GM18508 (cell line): ENCODE data around the gene MOB2.
"Not testable (repeated sequence)": the region's sequence is repeated elsewhere in the genome, so short reads cannot be mapped to it uniquely, and the experiment has no call there.

ENCODE experiments used
- ATAC-seq: cut with Tn5 transposase; IDR thresholded peaks from one replicate; pipeline ENCODE4 v1.9.1; 2021; ENCODE audit warnings: moderate number of reproducible peaks; ENCODE audit not compliant: insufficient read depth, unreplicated experiment

Gene MOB2

GRCh38 chr11:1519028-1520010, 32.7 kb upstream of the MOB2 start:
- ATAC-seq, result no peak

GRCh38 chr11:1518301-1518700, 31.7 kb upstream of the MOB2 start:
- no peak for ATAC-seq

- no peak for ATAC-seq
These were observed 30.8 kb upstream of the MOB2 start for GRCh38 chr11:1517117-1518005.

DNA sequence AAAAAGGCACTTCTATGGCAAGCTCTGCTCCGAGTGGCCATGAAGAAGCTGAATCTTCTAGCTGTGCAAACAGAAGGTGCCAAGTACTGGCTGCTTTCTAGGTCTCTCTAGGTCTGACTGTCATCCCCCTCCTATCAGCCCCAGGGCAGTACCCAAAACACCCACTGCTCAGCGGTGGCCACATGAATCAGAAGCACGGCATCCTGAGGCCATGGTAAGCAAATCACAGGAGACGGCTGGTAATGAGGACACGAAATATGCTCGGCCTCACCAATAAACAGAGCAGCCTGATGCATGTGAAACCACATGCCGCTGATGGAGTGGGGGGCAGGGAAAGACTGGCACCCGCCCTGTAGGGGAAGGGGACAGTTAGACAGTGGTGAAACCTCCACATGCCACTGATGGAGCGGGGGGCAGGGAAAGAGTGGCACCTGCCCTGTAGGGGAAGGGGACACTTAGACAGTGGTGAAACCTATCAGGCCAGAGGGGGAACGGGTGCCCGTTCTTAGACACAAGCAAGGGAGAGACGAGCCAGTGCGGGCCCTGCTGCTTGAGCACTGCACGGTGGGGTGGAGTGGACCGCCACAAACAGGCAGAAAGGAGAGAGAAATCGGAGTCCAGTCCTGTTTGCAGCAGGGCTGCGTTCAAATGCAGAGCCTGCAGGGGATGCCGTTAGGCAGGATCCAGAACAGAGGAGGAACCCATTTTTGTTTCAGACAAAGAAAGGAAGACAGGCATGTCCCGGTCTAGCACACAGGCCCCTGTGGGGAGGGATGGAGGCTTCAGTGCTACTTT, 29.9 kb upstream of the MOB2 start:
- no peak for ATAC-seq

DNA sequence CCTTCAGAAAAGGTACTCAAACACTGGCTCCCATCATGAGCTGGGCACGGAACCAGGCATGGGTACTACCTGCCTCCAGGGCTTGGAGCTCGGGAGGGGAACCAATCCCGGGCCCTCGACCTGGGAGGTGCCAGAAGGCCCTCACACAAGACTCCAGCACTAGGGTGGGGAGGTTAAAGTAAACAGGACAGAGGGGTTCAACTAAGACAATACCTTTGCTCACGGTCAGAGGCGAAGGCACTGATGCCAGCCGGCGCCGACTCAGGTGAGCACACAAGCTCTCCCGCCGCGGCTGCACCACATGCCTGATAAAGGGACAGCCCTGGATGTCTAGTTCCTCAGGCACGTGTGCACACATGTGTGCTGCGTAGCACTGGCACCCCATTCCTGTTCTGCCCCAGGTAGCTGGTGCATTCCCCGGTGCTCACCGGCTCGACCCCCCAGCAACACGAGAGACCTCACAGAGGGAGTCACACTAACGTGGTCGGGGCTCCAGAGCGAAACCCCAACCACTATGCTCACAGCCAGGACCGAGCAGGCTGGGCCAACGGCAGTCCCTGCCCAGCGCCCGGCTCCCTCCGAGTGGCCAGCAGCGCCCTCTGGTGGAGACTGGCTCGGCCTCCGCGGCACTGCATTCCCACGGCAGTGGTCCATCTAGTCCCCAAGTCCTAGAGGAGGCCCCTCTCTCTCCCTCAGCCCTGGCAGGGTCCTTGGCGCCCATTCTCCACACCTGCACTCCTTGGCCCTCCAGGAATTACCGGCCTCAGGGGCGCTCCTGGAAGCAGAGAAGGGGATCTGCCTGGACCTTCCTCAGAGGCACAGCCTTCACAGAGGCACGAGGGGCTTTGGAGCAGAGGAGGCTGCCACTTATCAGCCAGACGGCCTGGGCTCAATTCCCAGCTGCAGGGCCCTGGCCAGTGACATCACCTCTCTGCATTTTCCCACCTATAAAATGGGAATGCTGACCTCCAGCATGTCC, 28.8 kb upstream of the MOB2 start:
- ATAC-seq, result no peak

- ATAC-seq, result no peak
These were observed 27.9 kb upstream of the MOB2 start for GRCh38 chr11:1514336-1515061.

DNA sequence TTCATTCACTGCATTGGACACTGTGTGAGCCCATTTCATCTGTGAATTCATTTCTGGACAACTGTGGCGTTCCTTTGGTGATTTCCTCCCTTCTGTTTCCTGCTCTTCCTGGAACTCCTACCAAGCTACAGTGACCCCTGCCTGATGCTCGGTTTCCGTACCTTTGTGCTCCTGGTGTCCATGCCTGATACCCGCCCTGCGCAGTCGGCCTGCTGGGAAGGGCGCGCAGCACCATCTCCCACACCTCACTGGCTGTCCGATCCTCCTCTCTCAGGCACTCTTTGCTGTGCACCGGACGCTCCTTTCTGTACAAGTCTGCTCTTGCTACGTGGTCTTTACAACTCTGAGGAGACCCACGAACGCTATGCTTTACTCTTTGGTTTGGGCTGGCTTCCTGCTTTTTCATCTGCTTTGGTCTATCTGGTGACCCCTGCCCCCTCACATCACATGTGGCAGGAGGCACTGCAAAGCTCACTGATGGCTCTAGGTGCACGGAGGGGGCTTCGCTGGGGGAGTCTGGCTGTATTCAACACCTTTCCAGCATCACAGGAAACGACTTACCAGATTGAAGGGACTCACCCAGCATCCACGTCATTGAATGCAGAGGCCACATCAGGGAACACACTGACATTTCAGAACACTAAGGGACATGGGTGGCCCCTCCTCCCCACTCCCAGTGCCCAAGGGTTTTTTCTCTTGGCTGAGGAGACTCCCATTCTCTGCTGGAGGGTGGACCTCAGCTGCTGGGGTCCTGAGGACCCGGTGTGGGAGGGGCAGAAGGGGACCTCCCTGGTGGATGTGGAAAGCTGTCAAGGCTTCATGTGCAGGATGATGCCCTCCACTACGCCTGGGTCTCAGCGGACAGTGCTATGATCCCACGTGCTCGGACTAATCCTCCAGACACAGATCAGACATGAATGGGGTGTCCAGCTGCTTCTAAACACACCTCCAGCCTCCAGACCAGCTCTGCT, 27.0 kb upstream of the MOB2 start:
- ATAC-seq, result no peak

DNA sequence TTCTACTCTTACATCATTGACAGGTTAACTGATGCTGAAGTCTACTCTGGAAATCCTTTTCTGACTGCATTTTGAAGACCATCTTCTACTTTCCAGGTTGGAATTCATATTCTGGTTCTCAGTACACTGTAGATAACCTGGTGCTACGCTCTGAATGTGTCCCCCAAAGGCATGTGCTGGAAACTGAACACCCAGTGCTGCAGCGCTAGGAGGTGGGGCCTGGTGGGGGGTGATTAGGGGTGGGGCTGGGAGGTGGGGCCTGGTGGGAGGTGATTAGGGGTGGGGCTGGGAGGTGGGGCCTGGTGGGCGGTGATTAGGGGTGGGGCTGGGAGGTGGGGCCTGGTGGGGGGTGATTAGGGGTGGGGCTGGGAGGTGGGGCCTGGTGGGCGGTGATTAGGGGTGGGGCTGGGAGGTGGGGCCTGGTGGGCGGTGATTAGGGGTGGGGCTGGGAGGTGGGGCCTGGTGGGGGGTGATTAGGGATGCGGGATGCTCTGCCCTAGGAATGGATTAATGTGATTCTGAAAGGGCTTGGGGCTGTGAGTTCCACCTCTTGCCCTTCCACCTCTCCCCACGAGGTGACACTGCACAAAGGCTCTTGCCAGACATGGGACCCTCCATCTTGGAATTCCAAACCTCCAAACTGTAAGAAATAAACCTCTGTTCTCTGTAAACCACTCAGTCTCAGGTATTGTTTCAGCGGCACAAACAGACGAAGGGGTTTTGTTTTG, 26.1 kb upstream of the MOB2 start:
- ATAC-seq, result not testable (repeated sequence)

- no peak for ATAC-seq
These were observed 25.4 kb upstream of the MOB2 start for GRCh38 chr11:1511937-1512496.

DNA sequence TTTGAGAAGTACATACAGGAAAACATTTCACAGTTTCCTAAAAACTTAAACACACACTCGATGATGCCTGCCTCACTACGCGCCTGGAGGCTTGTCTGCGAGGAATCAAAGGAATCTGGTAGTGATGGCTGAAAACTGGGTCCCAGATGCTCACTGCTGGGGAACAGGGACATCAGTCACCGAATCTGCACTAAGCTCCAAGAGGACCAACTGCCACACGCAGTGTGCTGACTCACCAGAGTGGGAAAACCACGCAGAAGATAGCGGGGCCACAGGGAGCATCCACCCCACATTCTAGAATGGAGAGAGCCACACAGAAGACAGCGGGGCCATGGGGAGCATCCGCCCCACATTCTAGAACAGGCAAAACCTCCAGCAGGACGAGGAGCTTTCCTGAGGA, 24.3 kb upstream of the MOB2 start:
- no peak for ATAC-seq

- not testable (repeated sequence) for ATAC-seq
These were observed 23.8 kb upstream of the MOB2 start for GRCh38 chr11:1510351-1510750.

- ATAC-seq, result no peak
These were observed 23.2 kb upstream of the MOB2 start for GRCh38 chr11:1509626-1510255.

DNA sequence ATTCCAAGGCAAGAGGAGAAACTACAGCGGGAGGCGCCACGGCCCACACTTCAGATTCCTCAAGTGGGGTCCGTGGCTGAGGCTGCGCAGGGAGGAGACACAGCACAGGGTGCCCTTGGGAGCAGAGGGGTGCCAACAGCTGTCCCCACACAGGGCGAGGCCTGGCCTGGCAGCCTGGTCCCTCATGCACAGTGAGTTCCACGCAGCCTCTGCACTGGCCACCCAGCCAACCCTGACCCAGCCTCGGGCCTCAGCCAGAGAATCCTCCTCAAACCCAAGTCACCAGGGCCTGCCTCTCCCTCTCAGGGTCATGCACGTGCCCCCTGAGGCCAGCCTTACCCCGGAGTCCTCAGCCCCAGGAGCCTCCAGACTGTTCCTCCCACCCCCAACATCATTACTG, 22.4 kb upstream of the MOB2 start:
- no peak for ATAC-seq

DNA sequence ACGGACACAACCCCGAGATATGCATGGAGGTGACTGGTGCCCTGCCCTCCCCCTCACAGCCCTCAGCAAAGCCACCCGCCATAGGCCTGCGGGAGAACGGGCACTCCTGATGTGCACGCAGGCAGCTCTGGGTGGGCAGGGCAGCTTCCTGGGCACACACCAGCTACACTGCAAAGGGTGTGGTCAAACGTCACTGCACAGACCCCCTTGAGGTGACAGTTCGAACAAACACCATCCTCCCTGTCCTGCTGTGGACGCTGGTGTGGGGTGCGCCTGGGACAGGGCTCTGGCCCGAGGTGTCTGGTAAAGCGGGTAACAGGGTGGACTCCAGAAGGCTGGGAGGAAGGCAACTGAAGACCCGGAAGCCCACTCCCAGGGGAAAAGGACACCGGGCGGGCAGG, 21.9 kb upstream of the MOB2 start:
- no peak for ATAC-seq

GRCh38 chr11:1507381-1508140, 21.0 kb upstream of the MOB2 start:
- ATAC-seq, result no peak
